Left ventricle myocardium inferior (tissue), 1 donor: ENCODE data around the gene NTM. TPM values are rescaled to one million over a fixed set of nuclear protein-coding genes. Genes with fewer than 3 reads are reported as not detected.

Experiments used
- DNase-seq: peaks from one replicate; pipeline ENCODE4 v3.0.0-alpha.2; 2020
- H3K27ac ChIP-seq: fragments of 200-600 bp; replicated peaks from 2 replicates; pipeline ENCODE4 v1.8.0; 2021
- H3K27me3 ChIP-seq: fragments of 200-600 bp; 2 replicates; pipeline ENCODE4 v1.8.0; 2021; ENCODE audit warnings: low read depth
- H3K36me3 ChIP-seq: fragments of 200-600 bp; 2 replicates; pipeline ENCODE4 v1.8.0; 2021
- H3K4me1 ChIP-seq: fragments of 200-600 bp; 2 replicates; pipeline ENCODE4 v1.8.0; 2021
- H3K4me3 ChIP-seq: fragments of 200-600 bp; 2 replicates; pipeline ENCODE4 v1.8.0; 2021; ENCODE audit warnings: mild to moderate bottlenecking, moderate library complexity
- H3K9me3 ChIP-seq: fragments of 200-600 bp; replicated peaks from 2 replicates; pipeline ENCODE4 v1.8.0; 2021
- CTCF ChIP-seq: fragments of 200-600 bp; IDR thresholded peaks from 2 replicates; pipeline ENCODE4 v1.8.0; 2021; ENCODE audit warnings: antibody characterized with exemption, mild to moderate bottlenecking, borderline replicate concordance
- intact Hi-C: fragments of 100-400 bp; cut with micrococcal nuclease; formaldehyde crosslinking; loops from one replicate; pipeline ENCODE4 v1.11.0; 2022
- total RNA-seq: library from RNA; stranded (reverse); fragmentation: NEBNext Ultra II Directional; extraction: Animal tissue kit (Norgen Biotek cat#: 25700); gene quantifications from one replicate; pipeline ENCODE4 v1.2.1, GENCODE V29; 2021
- donor health status: DM: no; HTN: yes; CAD: no; lungs with severe emphysema.

Gene NTM
- total RNA-seq, 1 donor from 2014 or later: 1.0 TPM

- Histone ChIP-seq H3K27ac (no peak overlapping the region), H3K36me3 (no peaks in the 10 kb centered on the region), H3K4me1 (peaks cover 7% of the 10 kb centered on the region), H3K9me3 (no peaks in the 10 kb centered on the region), H3K27me3 (peaks cover 59% of the 10 kb centered on the region), H3K4me3 (no peak overlapping the region)
- TF ChIP-seq CTCF: no peak
- intact Hi-C loops: no loop called here
- DNase-seq: no peak
These were observed 378.7 kb downstream of the NTM start for GRCh38 chr11:131749101-131749500.

- intact Hi-C loops: no loop called here
- no peaks in the 10 kb centered on the region for H3K36me3 ChIP-seq
- H3K4me1 ChIP-seq: peaks cover 7% of the 10 kb centered on the region
- no peaks in the 10 kb centered on the region for H3K9me3 ChIP-seq
- H3K27ac ChIP-seq: no peak overlapping the region
- H3K4me3 ChIP-seq: no peak overlapping the region
- TF ChIP-seq CTCF: no peak
- peaks cover 48% of the 10 kb centered on the region for H3K27me3 ChIP-seq
- no peak for DNase-seq
These were observed 379.7 kb downstream of the NTM start for GRCh38 chr11:131750152-131750551.

- H3K36me3 ChIP-seq: no peaks in the 10 kb centered on the region
- TF ChIP-seq CTCF: no peak
- H3K4me3 ChIP-seq: no peak overlapping the region
- peaks cover 43% of the 10 kb centered on the region for H3K27me3 ChIP-seq
- no peak for DNase-seq
- H3K4me1 ChIP-seq: peaks cover 7% of the 10 kb centered on the region
- H3K27ac ChIP-seq: no peak overlapping the region
- intact Hi-C loops: no loop called here
- H3K9me3 ChIP-seq: no peaks in the 10 kb centered on the region
These were observed 380.3 kb downstream of the NTM start for GRCh38 chr11:131750692-131751091.

GRCh38 chr11:131754671-131755070 lies 384.3 kb downstream of the NTM start:
- Histone ChIP-seq H3K36me3 (no peaks in the 10 kb centered on the region), H3K4me1 (no peaks in the 10 kb centered on the region), H3K27me3 (peaks cover 24% of the 10 kb centered on the region), H3K4me3 (no peak overlapping the region), H3K9me3 (no peaks in the 10 kb centered on the region), H3K27ac (no peak overlapping the region)
- no peak for DNase-seq
- intact Hi-C loops: no loop called here
- no peak for TF ChIP-seq CTCF

GRCh38 chr11:131756479-131757110 lies 386.2 kb downstream of the NTM start:
- Histone ChIP-seq H3K36me3 (no peaks in the 10 kb centered on the region), H3K27ac (no peak overlapping the region), H3K4me3 (no peak overlapping the region), H3K4me1 (no peaks in the 10 kb centered on the region), H3K27me3 (peaks cover 30% of the 10 kb centered on the region), H3K9me3 (no peaks in the 10 kb centered on the region)
- no peak for TF ChIP-seq CTCF
- DNase-seq: no peak
- intact Hi-C loops: no loop called here

- Histone ChIP-seq H3K27ac (no peak overlapping the region), H3K36me3 (no peaks in the 10 kb centered on the region), H3K9me3 (no peaks in the 10 kb centered on the region), H3K27me3 (peaks cover 50% of the 10 kb centered on the region), H3K4me3 (no peak overlapping the region), H3K4me1 (no peaks in the 10 kb centered on the region)
- intact Hi-C loops: no loop called here
- no peak for TF ChIP-seq CTCF
- no peak for DNase-seq
These were observed 388.3 kb downstream of the NTM start for GRCh38 chr11:131758726-131759125.
